ENCODE measurements around the gene SH3RF3.

The SH3RF3 gene

GRCh38 chr2:109466674-109467575 is 337.9 kb downstream of the SH3RF3 start:
- no peak for DNase-seq

- DNase-seq: no peak
Observed at GRCh38 chr2:109467701-109468100, 338.7 kb downstream of the SH3RF3 start.

- DNase-seq: no peak
Observed at GRCh38 chr2:109468893-109469292, 339.9 kb downstream of the SH3RF3 start.

DNA sequence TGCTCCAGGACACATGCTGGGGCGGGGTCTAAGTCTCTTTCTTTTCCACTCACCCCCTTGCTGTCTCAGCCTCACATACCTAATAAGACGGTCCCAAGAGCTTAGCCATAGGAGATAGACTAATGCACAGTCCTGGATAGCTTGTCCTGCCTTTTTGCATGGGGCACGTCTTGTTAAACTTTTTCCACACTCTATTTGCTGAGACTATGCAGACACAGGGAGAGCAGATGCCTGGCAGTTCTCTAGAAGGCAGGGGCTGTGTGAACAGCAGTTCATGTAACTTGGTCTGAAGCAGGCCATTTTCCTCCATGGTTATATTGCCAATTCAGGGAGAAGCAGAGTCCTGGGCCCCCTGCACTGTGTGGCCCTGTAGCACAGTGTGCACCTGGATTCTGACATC is 342.7 kb downstream of the SH3RF3 start:
- DNase-seq: no peak

DNA sequence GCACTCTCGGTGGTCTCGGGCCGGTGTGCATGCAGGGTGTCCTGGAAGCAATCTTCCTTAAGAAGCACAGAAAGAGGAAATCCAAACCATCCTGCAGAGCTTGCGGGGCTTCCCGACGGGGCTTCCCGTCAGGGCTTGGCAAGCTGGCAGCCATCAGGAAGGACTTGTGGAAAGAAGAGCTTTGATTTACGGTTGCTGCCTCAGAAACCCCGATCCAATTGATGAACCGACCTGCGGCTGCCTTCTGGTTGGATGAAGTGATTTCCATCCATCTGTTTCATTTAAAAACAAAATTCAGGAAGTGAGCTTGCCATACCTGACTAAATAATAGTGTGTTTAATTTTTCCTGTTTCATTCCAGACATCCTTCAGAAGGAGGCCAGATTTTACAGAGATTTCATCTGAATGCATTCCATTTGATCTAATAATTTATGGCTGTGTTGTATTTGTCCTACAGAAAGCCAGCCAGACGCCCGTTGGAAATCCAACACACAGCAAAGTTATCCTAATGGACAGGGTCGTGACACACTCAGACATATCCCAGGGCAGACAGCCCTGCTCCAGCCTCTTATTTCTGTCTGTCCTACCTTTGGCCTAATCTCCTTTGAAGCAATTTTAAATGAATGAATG is 343.4 kb downstream of the SH3RF3 start:
- DNase-seq: no peak

- no peak for DNase-seq
Observed at GRCh38 chr2:109472974-109473373, 344.0 kb downstream of the SH3RF3 start.

DNA sequence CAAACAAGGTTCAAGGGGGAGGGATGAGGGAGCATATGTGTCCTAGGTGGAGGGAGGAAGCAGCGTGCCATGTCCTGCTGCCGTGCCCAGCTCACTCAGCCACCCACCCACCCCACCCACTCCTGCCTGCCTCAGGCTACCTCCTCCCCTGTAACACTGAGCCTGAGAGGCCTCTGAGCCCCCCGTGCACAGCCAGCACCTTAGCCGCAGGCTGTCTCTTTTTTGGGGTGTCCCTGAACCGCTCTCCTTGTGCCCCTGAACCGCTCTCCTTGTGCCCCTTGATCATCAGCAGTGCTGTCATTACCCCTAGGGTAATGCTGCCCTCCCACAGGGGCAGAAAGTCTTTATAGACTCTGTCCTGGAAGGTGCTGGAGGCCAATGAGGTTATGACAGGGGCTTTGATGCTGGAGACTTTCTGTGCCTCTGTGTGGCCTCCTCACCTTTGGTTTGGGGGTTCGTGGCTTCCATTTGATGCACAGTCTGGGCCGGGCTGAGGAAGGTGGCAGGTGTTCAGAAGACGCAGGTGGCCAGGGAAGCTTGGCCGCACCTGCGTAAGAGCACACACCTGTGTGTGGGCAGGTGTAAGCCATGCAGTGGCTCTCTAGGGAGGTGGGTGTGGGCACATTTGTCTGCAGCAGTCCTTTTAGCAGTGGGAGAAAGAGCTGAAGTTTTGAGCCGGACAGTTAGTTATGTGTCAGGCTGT is 344.8 kb downstream of the SH3RF3 start:
- DNase-seq: no peak

DNA sequence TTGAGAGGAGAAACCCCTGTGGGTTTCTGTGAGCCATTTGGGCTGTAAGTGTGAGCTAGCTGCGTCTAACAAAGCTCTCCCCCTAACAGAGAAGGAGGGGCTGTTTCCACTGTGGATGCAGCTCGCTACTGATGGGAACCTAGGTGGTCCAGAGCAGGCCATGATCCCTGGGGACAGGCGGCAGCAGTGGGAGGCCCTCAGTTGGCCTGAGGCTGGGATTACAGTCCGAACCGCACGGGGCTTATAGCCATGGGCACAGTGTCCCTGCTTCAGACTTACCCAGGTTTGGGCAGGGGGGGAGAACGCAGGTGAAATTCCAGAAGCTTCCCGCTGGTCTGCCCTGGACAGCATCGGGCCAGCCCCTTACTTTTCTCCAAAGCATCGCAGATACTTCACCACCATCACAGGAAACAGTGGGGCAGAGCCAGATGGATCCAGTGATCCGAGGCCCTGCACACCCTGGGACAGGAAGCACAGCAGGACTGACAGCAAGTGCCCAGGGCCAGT is 345.4 kb downstream of the SH3RF3 start:
- no peak for DNase-seq

GRCh38 chr2:109475531-109476210 is 346.7 kb downstream of the SH3RF3 start:
- DNase-seq: no peak

- no peak for DNase-seq
Observed at GRCh38 chr2:109476641-109477441, 347.8 kb downstream of the SH3RF3 start.

DNA sequence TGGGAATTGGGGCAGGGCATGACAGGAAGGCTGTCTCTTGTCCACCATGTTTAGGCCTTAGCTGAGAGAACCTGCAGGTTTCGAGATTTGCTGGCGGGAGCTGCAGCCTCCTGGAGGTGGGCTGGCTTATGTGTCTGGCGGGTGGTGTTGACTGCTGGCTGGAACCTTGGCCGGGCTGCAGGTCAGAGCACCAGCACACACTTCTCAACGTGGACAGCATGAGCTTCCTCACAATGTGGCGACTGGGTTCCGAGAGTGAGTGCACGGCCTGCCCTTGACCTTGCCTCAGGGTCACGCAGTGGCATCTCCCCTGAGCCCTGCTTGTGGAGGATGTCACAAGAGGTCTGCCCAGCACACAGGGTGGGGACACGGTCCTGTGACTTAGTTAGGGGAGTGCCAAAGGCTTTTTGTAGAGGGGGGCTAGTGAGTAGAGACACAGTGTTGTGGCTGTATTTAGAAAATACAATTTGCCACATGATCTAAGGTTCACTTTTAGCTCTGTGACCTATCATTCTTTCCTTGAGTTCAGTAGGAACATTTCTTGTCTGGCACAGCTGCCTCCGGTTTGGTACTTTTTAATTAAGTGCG is 350.0 kb downstream of the SH3RF3 start:
- DNase-seq: no peak

DNA sequence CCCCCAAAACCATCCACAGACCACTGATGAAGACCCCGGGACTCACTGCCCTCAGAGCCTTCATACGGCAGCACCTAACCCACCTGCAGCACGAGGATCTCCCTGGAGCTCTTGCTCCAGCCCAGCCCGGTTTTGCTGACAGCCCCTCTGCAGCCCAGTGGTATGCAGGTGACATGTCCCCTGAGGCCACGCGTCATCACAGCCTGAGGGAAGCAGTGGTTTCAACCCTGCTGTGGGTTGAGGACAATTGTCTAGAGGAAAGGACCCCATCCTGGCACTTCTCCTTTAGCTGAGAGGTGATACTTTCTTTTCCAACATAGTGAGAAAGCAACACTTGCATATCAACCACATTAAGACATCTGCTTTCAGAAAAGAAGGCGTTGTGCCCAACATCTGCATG is 350.8 kb downstream of the SH3RF3 start:
- DNase-seq: no peak

DNA sequence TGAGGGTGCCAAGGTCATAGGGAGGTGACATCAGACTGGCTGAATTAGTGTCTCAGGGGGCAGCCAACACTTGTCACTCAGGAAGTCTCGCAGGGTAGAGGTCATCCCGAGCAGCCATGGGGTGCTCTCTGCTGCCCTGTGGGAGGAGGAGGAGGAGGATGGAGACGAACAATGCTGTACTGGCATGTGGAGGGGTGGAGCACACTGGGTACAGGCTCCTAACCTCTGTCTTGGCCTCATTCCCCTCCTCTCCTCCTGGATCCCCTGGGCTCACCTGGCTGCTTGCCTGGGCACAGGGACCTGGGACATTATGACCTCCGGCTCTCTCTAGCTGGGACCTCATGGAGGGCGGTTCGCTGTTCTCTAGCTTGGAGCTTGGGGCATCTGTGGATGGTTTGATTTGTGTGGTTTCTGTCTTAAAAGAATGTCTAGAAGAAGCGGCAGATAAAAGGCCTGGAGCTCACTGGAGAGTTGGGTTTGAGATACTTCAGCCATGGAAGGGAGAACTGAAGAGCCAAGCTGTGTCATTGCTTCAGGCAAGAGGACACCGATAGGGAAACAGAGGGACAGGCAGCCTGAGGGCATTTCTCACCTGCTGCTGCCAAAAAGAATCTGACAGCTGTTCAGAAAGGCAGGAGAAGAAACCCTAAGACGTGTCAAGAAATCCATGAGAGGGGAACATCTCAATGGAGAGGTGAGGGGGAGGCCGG is 351.6 kb downstream of the SH3RF3 start:
- DNase-seq: no peak

GRCh38 chr2:109481196-109481555 is 352.2 kb downstream of the SH3RF3 start:
- DNase-seq: no peak

- no peak for DNase-seq
Observed at GRCh38 chr2:109481599-109481998, 352.6 kb downstream of the SH3RF3 start.

GRCh38 chr2:109482361-109482861 is 353.4 kb downstream of the SH3RF3 start:
- DNase-seq: no peak

DNA sequence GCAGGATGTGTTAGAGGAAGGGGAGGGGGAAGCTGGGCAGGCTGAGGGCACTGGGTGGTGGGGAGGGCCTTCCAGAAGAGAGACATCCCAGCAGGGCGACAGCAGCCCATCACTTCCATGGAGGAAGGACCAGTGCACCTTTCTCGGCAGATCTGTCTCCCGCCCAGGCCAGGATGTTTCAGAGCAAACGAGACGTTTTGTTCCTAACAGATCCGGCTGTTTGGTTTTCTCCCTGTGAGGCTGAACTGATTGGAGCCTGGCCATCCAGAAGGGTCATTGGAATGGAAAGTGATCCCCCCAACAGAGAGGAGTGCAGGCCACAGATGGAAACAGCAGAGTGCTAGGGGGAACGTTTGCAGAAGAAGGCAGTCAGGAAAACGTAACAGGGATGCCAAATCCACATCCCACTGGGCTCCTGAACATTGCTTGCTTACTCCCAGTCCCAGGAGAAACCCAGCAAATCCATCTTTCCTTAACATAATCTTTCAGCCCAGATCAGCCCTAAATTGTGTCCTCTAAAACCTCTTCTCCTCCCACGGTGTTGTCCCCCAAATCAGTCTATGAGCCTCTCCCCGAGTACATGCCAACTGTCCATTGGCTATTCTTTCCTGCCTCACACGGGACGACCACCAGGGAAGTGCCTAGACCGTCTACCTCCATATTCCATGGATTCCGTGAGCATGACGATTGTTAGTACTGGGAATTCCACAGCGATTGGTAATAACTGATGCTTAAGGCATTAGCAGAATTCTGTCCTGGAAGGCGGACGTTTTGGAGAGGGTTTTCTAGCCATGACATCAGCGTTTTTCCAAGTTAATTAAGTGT is 357.9 kb downstream of the SH3RF3 start:
- DNase-seq: no peak

GRCh38 chr2:109487536-109487869 is 358.5 kb downstream of the SH3RF3 start:
- no peak for DNase-seq

DNA sequence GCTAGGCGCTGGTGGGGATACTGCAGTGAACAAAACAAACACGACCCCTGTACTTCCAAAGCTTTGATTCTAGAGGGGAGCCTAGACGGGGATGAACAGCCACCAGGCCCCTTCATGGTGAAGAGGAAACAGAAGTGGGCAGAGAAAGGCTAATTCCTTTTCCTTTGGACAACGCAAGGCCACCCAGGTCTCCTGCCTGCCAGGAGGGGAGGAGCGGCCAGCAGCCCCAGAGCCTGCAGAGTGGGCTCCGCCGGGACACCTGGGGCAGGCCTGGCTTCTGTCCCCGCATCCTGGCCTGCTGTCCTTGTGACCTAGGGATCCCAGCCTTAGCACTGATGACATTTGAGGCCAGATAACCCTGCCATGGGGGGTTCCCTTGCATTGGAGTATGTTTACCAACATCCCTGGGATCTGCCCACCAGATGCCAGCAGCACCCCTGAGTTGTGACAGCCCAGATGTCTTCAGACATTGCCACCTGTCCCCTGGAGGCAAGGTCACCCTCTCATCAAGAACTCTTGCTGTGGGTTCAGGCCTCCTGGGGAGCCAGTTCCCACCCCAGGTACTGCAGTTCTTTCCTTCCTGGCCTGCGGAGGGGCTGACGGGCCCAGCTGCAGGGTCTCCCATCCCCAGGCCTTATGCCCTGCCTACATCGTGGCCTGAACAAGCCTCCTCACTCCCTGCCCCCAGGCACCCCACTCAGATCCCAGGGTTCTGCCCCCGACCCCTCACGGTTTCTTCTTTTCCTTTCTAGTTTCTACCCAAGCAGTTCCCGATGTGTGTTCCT is 359.1 kb downstream of the SH3RF3 start:
- DNase-seq: no peak
